Fibroblast of villous mesenchyme (primary cell): ENCODE results near the gene RHOD. TPM values are rescaled to one million over a fixed set of nuclear protein-coding genes. Genes with fewer than 3 reads are reported as not detected.

Experiments used
- DNase-seq: peaks from one replicate; pipeline ENCODE4 v3.0.0-alpha.2; 2010; ENCODE audit warnings: low read depth
- H3K4me3 ChIP-seq: 2 replicates; pipeline ENCODE4 v1.5.1; 2011; ENCODE audit warnings: low read depth, mild to moderate bottlenecking, low read length
- total RNA-seq: library from RNA; depleted of rRNA; stranded (reverse); fragments of >200 nt; gene quantifications from 2 replicates; pipeline ENCODE4 v1.2.3, GENCODE V29; 2012
- TF ChIP-seq, protein P1 (sequence below): IDR thresholded peaks from 2 replicates; pipeline ENCODE4 v1.5.1; 2012; ENCODE audit warnings: low read depth, mild to moderate bottlenecking, low read length; ENCODE audit not compliant: insufficient read depth

RHOD gene, protein sequence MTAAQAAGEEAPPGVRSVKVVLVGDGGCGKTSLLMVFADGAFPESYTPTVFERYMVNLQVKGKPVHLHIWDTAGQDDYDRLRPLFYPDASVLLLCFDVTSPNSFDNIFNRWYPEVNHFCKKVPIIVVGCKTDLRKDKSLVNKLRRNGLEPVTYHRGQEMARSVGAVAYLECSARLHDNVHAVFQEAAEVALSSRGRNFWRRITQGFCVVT
- 12.5 and 13.9 TPM in 2 replicates for total RNA-seq

DNA sequence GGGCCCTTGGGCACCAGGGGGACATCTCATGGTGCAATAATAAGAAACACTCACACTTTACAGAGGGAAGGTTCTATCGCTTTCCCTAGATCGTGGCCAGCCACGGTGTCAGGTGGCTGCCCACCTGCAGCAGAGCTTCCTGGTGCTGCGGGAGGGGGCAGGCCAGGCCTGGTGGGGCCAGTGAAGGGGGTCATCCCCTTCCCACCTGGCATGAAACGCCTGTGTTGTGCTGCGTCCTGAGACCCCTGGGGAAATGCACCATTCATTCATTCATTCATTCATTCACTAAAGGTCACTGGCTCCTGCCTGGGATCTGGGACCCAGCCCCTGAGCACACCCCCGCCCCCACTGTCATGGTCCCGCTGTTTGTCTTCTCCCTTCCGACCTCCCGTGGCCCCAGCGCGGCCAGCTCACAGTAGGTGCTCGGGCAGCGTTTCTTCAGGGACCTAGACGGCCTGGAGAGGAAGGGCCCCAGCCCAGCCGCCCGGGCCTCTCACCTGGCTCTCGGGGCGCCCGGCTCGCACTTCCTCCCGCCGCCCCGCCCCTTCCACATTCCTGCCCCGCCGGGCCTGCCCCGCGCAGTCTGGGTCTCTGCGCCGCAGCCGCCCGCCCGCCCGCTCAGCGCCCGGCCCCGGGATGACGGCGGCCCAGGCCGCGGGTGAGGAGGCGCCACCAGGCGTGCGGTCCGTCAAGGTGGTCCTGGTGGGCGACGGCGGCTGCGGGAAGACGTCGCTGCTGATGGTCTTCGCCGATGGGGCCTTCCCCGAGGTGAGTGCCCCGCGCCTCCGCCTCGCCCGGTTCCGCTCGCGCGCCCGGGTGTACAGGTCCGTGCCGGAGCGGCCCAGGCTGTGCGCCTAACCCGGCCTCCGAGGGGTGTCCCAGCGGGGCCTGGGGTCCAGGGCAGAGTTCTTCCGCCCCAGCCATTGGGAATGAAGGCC is at the start of gene RHOD:
RHOD (plus strand) TSS at position 581 of the 938 bp plus-strand sequence; CDS start at position 637, 56 bp downstream.
- TF ChIP-seq, protein P1, sequence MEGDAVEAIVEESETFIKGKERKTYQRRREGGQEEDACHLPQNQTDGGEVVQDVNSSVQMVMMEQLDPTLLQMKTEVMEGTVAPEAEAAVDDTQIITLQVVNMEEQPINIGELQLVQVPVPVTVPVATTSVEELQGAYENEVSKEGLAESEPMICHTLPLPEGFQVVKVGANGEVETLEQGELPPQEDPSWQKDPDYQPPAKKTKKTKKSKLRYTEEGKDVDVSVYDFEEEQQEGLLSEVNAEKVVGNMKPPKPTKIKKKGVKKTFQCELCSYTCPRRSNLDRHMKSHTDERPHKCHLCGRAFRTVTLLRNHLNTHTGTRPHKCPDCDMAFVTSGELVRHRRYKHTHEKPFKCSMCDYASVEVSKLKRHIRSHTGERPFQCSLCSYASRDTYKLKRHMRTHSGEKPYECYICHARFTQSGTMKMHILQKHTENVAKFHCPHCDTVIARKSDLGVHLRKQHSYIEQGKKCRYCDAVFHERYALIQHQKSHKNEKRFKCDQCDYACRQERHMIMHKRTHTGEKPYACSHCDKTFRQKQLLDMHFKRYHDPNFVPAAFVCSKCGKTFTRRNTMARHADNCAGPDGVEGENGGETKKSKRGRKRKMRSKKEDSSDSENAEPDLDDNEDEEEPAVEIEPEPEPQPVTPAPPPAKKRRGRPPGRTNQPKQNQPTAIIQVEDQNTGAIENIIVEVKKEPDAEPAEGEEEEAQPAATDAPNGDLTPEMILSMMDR = no peak
- no peak for DNase-seq
- peak within 1 kb of the TSS; percentile 64 for H3K4me3 ChIP-seq

DNA sequence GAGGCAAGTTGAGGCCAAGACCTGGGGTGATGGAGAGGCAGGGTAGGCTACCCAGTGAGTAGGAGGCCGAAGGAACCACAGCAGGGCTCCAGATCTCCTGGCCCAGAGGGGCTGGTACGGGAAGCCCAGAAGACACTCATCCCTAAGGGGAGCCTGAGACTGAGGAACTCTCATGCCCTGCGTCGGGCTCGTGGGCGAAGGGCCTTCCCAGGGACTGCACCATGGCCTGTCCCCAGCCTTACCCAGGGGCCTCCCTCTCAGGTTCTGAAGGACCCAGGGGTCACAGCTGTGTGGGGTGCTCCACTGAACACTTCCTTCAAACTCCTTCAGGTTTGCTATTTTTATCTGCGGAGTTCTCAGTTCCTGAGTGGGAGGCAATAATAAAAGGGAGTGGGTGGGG is 49.5 kb upstream of the RHOD start:
- TF ChIP-seq, protein P1 = no peak
- no peak for DNase-seq
- H3K4me3 ChIP-seq = no peak overlapping the region

DNA sequence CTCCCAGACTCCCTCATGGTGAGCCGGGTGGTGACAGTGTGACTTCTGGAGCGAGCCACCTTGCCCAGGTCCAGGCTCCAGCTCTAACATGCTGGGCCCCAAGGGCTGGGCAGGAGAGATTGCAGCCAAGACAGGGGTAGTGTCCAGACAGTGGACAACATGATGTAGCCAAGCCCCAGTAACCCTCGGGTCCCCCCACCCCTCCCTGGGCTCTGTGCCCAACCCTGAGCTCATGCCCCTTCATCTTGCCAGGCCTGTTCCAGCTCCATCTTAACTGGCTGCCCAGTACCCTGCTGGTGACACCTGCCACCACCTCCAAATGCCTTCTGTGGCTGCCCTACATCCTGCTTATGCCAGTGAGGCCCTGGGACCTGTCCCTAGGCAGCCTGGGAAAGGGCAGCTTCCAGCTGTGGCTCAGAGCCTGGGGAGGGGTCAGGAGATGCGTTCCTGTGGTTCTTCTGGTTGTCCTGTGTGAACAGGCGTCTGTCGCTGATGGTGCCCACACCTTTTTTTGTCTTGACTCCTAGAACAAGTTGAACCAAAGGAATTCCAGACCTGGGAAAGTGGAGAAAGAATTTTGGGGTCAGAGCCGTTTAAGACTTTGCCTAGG is 46.2 kb upstream of the RHOD start:
- no peak overlapping the region for H3K4me3 ChIP-seq
- DNase-seq = no peak
- TF ChIP-seq, protein P1 = no peak

DNA sequence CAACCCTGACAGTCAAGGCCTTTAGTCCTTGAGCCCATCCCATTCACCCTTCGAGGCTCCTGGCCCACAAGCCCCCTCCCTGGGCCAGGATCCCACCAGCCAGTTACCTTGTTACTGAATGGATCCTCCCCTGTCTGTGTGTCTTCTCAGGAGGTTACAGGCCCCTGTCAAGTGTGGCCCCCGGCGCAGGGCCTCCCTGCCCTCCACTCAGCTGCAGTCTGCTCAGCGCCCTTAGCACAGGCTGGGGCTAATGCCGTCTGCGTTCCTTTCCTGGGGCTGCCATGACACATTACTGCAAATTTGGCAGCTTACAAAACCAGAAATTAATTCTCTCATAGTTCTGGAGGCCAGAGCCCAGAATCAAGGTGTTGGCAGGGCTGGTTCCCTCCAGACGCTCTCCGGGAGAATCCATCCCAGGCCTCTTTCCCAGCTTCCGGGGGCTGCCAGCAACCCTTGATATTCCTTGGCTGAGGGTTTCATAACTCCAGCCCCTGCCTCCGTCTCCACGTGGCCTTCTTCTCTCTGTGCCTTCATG is 43.1 kb upstream of the RHOD start:
- no peak overlapping the region for H3K4me3 ChIP-seq
- no peak for DNase-seq
- TF ChIP-seq, protein P1 = no peak

DNA sequence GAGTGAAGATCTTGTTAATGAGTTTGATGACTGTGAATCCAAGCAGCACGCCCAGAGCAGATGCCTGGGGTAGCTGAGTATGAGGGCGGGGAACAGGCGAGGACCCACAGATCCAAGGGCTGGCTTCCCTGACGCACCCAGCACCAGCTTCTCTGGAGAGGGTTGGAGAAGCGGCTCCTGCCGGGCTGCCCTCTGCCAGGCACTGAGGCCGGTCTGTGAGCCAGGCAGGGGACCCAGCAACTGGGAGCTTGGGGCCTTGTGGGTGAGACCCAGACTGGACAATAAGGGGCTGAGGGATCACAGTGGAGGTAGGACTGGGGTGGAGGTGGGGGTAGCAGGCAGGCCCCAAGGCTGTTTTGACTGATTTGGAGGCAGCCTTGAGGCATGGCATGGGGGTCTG is 42.3 kb upstream of the RHOD start:
- DNase-seq = no peak
- TF ChIP-seq, protein P1 = no peak
- H3K4me3 ChIP-seq = no peak overlapping the region

DNA sequence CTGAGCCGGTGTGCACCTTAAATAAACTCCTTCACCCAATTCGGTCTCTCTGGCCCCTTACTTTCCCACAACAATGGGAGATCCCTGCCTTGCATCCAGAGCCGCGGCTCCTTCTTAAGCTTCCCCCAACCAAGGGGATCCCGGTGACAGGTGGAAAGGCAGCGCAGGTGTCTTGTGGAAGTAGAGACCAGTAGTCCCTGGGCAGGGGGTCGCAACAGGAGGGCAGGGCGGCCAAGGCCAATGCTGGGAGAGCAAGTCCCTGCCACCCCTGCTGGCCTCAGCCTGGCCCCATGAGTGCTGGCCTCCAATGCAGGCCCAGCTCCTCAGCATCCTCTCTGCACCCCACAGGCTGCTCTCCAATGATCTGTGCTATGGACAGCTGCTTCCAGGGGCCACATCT is 41.6 kb upstream of the RHOD start:
- TF ChIP-seq, protein P1 = no peak
- no peak for DNase-seq
- no peak overlapping the region for H3K4me3 ChIP-seq
